ENCODE measurements around the gene C1orf21. TPM values are rescaled to one million over a fixed set of nuclear protein-coding genes. Genes with fewer than 3 reads are reported as not detected.

Gene C1orf21
- polyA plus RNA-seq, 6 donors from 2014 or later = 0.08 to 1.9 (median 0.16) TPM; not detected in 1

DNA sequence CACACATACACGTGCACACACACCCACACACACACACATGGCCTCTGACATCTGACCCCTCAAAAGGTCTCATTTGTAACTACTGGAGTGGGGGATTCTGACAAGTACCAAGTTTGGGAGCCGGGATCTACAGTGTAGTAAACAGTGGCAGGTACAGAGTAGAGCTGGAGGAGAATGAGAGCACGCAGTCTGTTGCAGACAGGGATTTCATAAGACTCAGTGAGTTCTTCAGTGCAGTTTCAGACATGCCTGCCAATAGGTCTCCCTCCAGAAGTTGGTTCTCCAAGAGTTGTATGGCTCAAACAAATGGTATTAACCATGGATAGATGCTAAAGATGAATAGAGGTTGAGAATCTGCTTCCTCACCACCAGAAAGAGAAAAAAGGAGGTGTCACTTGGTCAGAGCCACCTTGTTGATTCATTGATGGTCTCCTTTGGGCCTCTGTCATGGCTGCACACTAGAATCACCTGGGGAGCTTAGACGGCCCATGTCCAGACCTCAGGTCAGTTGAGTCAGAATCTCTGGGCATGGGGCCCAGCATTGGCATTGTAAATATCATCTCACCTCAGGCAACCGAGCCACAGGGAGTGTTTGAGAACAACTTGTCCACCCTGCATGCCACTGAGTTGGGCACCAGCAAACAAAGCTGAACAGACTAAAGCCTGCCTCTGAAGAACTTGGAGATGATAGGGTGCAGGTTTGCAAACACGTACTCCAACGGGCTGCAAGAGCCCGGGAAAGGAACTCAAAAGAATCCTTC lies 245.8 kb downstream of the C1orf21 start:
- Mint-ChIP-seq H3K4me1 (no peaks in the 10 kb centered on the region), H3K27ac (no peak overlapping the region), H3K9me3 (no peaks in the 10 kb centered on the region), H3K4me3 (no peak overlapping the region), H3K36me3 (no peaks in the 10 kb centered on the region), H3K27me3 (peaks cover 0 to 12% (median 0%) of the 10 kb centered on the region in 3 donors)
- ATAC-seq (ENCODE audit: low read depth in 2 of 2) = no peak
- no peak for DNase-seq

DNA sequence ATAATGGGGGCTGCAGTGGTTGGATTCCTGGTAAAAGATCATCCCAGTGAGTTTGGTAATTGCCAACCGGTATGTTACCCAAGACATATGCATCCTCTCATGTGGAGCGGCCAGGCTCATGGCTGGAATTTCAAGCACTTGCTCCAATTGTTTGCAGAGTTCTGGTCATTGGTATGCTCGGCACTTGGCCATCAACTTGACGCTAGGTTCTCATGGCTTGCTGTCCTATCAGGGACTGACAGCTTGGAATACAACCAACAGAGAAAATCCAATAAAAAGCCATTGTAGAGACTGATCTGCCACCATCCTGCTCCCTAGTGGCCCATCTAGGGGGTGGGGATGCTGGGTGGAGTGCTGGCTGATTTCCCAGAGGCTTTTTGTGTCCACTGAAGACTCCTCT lies 247.0 kb downstream of the C1orf21 start:
- H3K4me3 Mint-ChIP-seq = no peak overlapping the region
- no peaks in the 10 kb centered on the region for H3K4me1 Mint-ChIP-seq
- H3K9me3 Mint-ChIP-seq = peaks cover 0 to 2% (median 0%) of the 10 kb centered on the region in 7 donors
- no peak overlapping the region for H3K27ac Mint-ChIP-seq
- H3K36me3 Mint-ChIP-seq = no peaks in the 10 kb centered on the region
- ATAC-seq (ENCODE audit: low read depth in 2 of 2) = no peak
- H3K27me3 Mint-ChIP-seq = peaks cover 0 to 12% (median 0%) of the 10 kb centered on the region in 3 donors
- DNase-seq = no peak

DNA sequence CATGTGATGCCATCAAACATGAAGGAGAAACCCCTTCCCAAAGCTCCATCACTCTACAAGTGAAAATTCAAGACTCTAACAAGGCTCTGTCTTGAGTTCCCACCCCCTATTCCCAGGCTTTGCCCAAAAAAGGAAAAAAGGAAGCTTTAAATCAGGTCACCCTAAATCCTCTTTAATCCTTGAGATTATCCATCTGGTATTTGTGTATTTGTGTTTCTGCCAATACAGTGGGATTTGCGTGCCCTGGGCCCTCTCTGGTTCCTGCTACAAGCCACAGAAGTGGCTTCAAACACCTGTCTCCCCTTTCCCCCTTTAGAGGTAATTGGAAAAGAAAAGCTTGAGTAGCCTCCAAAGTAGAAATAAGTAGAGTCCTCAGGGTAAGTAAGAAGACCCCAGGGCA lies 247.5 kb downstream of the C1orf21 start:
- Mint-ChIP-seq H3K9me3 (peaks cover 0 to 2% (median 0%) of the 10 kb centered on the region in 7 donors), H3K4me1 (no peaks in the 10 kb centered on the region), H3K36me3 (no peaks in the 10 kb centered on the region), H3K27ac (no peak overlapping the region), H3K4me3 (no peak overlapping the region), H3K27me3 (peaks cover 0 to 12% (median 0%) of the 10 kb centered on the region in 3 donors)
- no peak for ATAC-seq (ENCODE audit: low read depth in 2 of 2)
- no peak for DNase-seq

GRCh38 chr1:184635347-184635979 lies 248.6 kb downstream of the C1orf21 start:
- ATAC-seq (ENCODE audit: low read depth in 2 of 2) (no peak), DNase-seq (no peak)
- H3K4me3 Mint-ChIP-seq = no peak overlapping the region
- peaks cover 0 to 15% (median 3%) of the 10 kb centered on the region in 3 donors for H3K27me3 Mint-ChIP-seq
- no peaks in the 10 kb centered on the region for H3K4me1 Mint-ChIP-seq
- no peaks in the 10 kb centered on the region for H3K36me3 Mint-ChIP-seq
- peaks cover 0 to 2% (median 0%) of the 10 kb centered on the region in 7 donors for H3K9me3 Mint-ChIP-seq
- peak overlapping the region in 1 of 6 donors; percentile 40 for H3K27ac Mint-ChIP-seq

- no peak for DNase-seq
- Mint-ChIP-seq H3K4me3 (no peak overlapping the region), H3K9me3 (peaks cover 0 to 2% (median 0%) of the 10 kb centered on the region in 7 donors), H3K36me3 (no peaks in the 10 kb centered on the region), H3K4me1 (no peaks in the 10 kb centered on the region), H3K27ac (no peak overlapping the region), H3K27me3 (peaks cover 0 to 20% (median 9%) of the 10 kb centered on the region in 3 donors)
- ATAC-seq (ENCODE audit: low read depth in 2 of 2) = no peak
Observed at GRCh38 chr1:184635980-184636431, 249.2 kb downstream of the C1orf21 start.

GRCh38 chr1:184637664-184638240 lies 250.9 kb downstream of the C1orf21 start:
- no peak for ATAC-seq (ENCODE audit: low read depth in 2 of 2)
- H3K27me3 Mint-ChIP-seq = peaks cover 4 to 33% (median 10%) of the 10 kb centered on the region in 3 donors
- no peaks in the 10 kb centered on the region for H3K4me1 Mint-ChIP-seq
- H3K4me3 Mint-ChIP-seq = no peak overlapping the region
- H3K9me3 Mint-ChIP-seq = peaks cover 0 to 2% (median 0%) of the 10 kb centered on the region in 7 donors
- H3K27ac Mint-ChIP-seq = no peak overlapping the region
- no peaks in the 10 kb centered on the region for H3K36me3 Mint-ChIP-seq
- DNase-seq = no peak

GRCh38 chr1:184639205-184639604 lies 252.4 kb downstream of the C1orf21 start:
- ATAC-seq (ENCODE audit: low read depth in 2 of 2) (no peak), DNase-seq (no peak)
- Mint-ChIP-seq H3K4me1 (no peaks in the 10 kb centered on the region), H3K27ac (no peak overlapping the region), H3K27me3 (peaks cover 4 to 37% (median 12%) of the 10 kb centered on the region in 3 donors), H3K9me3 (peaks cover 0 to 2% (median 0%) of the 10 kb centered on the region in 7 donors), H3K36me3 (no peaks in the 10 kb centered on the region), H3K4me3 (no peak overlapping the region)

DNA sequence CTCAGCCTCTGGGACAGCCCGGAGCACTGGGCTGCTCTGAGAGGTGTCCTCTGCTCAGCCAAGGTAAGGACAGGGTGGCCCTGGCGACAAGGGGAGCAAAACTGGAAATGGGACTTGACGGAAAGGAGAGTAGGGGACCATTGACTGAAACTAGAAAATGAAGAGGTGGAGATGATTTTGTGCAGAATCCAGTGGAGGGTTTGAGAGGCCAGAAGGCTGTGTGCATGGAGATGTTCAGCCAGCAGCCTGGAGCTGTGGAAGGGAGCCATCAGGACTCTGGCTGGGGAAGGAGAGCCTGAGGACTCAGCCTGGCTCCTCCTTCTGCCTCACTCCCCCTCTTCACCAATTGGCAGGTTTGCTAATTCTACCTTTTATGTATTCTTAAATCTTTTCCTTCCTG lies 253.7 kb downstream of the C1orf21 start:
- no peak for DNase-seq
- Mint-ChIP-seq H3K9me3 (peaks cover 0 to 2% (median 0%) of the 10 kb centered on the region in 7 donors), H3K4me1 (no peaks in the 10 kb centered on the region), H3K27me3 (peaks cover 8 to 26% (median 14%) of the 10 kb centered on the region in 3 donors), H3K4me3 (no peak overlapping the region), H3K27ac (no peak overlapping the region), H3K36me3 (no peaks in the 10 kb centered on the region)
- no peak for ATAC-seq (ENCODE audit: low read depth in 2 of 2)

DNA sequence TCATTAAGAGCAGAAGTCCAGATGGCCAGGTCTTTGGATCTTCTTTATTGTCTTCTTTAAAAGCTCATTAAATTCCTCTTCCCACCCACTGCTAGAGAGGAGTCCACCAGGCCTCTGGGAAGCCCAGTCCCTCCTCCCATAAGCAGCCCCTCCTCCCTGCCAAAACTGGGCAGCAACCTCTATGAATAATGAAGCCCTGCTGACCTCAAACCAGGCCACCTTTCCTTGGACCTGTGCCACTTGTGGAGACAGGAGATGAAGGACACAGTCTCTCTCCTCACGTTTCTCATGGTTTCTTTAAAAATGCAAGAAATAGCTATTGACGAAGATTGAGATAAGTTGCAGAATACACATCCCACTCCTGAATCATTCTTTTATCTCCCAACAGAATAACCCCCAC lies 255.1 kb downstream of the C1orf21 start:
- peaks cover 12 to 25% (median 16%) of the 10 kb centered on the region in 3 donors for H3K27me3 Mint-ChIP-seq
- DNase-seq (no peak), ATAC-seq (ENCODE audit: low read depth in 2 of 2) (no peak)
- H3K27ac Mint-ChIP-seq = no peak overlapping the region
- peaks cover 0 to 2% (median 0%) of the 10 kb centered on the region in 7 donors for H3K9me3 Mint-ChIP-seq
- no peaks in the 10 kb centered on the region for H3K36me3 Mint-ChIP-seq
- H3K4me3 Mint-ChIP-seq = no peak overlapping the region
- H3K4me1 Mint-ChIP-seq = no peaks in the 10 kb centered on the region

- Mint-ChIP-seq H3K36me3 (no peaks in the 10 kb centered on the region), H3K27me3 (peaks cover 12 to 25% (median 21%) of the 10 kb centered on the region in 3 donors), H3K4me1 (no peaks in the 10 kb centered on the region), H3K9me3 (peaks cover 0 to 3% (median 0%) of the 10 kb centered on the region in 7 donors), H3K27ac (no peak overlapping the region), H3K4me3 (no peak overlapping the region)
- ATAC-seq (ENCODE audit: low read depth in 2 of 2) = no peak
- no peak for DNase-seq
Observed at GRCh38 chr1:184643661-184644060, 256.8 kb downstream of the C1orf21 start.

DNA sequence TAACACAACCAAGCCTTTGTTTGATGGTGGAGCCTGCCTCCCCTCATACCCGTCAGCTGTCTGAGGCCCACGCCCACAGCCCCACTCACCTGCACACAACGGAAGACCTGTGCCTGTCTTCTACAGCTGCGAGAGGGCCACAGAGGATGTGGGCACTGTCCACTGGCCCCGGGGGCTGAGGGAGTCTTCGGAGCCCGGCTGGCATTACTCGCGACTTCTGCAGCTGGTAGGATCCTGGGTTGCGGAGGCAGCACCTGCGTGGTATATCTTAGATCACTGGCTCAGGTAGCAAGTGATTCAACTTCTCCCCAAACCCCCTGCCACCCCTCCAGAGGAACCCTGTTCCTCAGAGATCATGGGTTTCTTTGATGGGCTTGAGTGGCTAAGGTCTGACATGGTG lies 257.9 kb downstream of the C1orf21 start:
- Mint-ChIP-seq H3K27me3 (peaks cover 12 to 29% (median 25%) of the 10 kb centered on the region in 3 donors), H3K9me3 (peaks cover 0 to 11% (median 4%) of the 10 kb centered on the region in 7 donors), H3K27ac (no peak overlapping the region), H3K36me3 (peaks cover 0 to 6% of the 10 kb centered on the region in 2 donors), H3K4me3 (peak overlapping the region in 1 of 8 donors; percentile 56), H3K4me1 (no peaks in the 10 kb centered on the region)
- DNase-seq = no peak
- ATAC-seq (ENCODE audit: low read depth in 2 of 2) = no peak

DNA sequence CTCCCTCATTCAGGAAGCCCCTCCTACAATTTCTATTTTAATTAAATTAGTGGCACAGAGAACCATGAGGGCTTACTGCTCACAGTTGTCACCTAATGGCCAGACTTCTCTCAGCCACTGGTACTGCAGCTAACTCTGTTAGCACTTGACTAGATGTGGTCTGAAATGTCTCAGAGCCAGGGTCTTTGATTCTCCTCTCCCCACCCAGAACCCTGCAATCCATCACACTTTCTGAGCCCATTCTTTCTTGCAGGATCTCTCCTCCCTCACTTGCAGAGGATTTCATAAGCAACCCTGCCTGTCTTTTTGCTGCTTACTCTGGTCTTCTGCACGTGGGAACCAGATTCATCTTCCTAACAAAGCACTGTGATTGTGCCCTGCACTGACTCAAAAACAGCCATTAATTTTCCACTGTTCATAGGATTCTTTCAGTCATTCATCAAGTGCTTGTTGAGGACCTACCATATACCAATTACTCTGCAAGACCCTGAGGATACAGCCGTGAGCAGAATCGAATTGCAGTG lies 259.4 kb downstream of the C1orf21 start:
- no peaks in the 10 kb centered on the region for H3K4me1 Mint-ChIP-seq

DNA sequence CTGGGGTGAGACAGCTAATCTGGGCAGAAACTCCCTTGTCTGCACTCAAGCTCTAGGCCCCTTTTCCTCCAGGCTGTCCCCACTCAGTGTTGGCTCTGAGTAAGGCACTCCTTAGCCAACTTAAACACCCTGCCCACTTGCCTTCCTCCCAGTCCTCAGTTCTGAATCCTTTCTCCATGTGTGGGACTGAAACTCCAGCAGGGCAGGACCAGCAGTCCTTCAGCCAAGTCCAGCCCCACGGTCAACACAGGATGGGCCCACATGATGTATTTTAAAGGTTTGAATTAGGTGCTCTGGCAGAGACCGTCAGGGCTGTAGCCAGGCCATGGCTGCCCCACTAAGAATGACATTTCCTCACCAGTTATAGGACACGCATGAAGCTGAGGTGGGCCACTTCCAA lies 260.0 kb downstream of the C1orf21 start:
- ATAC-seq (ENCODE audit: low read depth in 2 of 2) (no peak), DNase-seq (no peak)
- Mint-ChIP-seq H3K36me3 (peaks cover 0 to 6% of the 10 kb centered on the region in 2 donors), H3K4me3 (no peak overlapping the region), H3K27ac (no peak overlapping the region), H3K4me1 (no peaks in the 10 kb centered on the region), H3K27me3 (peaks cover 8 to 29% (median 22%) of the 10 kb centered on the region in 3 donors), H3K9me3 (peaks cover 0 to 11% (median 8%) of the 10 kb centered on the region in 7 donors)

More for the DNA sequence above, 259.4 kb downstream of the C1orf21 start:
- ATAC-seq (ENCODE audit: low read depth in 2 of 2) (no peak), DNase-seq (no peak)
- Mint-ChIP-seq H3K4me3 (no peak overlapping the region), H3K27me3 (peaks cover 12 to 29% (median 23%) of the 10 kb centered on the region in 3 donors), H3K36me3 (peaks cover 0 to 6% of the 10 kb centered on the region in 2 donors), H3K27ac (no peak overlapping the region), H3K9me3 (peaks cover 0 to 11% (median 5%) of the 10 kb centered on the region in 7 donors)

All from naive B cell (primary cell).